K562 (cell line): ENCODE data around the gene IFI16. TPM values are rescaled to one million over a fixed set of nuclear protein-coding genes. Genes with fewer than 3 reads are reported as not detected.

ENCODE experiments used
- ATAC-seq: fragments of 200-7000 bp; cut with Tn5 transposase; 3 replicates; pipeline ENCODE4 v1.9.1; 2020; ENCODE audit warnings: moderate library complexity
- BruUV-seq: library from RNA; stranded (reverse); fragments of 400-500 nt; replicated peaks from 2 replicates; lab custom pipeline; 2021; lab: Mats Ljungman, UMichigan
- CTCF ChIA-PET: fragments of 300-600 bp; formaldehyde crosslinking; extraction: SDS; loops from one replicate; lab custom pipeline; 2021; ENCODE audit warnings: low intra/inter-chr PET ratio; lab: Yijun Ruan, JAX
- POLR2A ChIA-PET: fragments of 300-600, 350-650 bp; sonication (Branson Sonifier 250); formaldehyde crosslinking; extraction: SDS; loops from one replicate; lab custom pipeline; 2021; ENCODE audit warnings: antibody characterized with exemption, inconsistent platforms; lab: Yijun Ruan, JAX
- DNase-seq, 4 experiments: peaks; one replicate each; pipeline versions ENCODE4 v3.0.0 to v3.0.0-alpha.2; 2011 to 2018; ENCODE audit warnings: low spot score in 3 of 4, mixed read lengths in 3 of 4; ENCODE audit errors: extremely low read depth in 1 of 4
- FAIRE-seq: peaks from 2 replicates; lab custom pipeline; 2011; peaks lifted over from hg19 to GRCh38; lab: Jason Lieb, UNC
- H2AFZ ChIP-seq: 2 replicates; pipeline ENCODE4 v1.6.0; 2011; ENCODE audit warnings: low read depth, low read length, control low read depth, inconsistent platforms
- H3K27ac ChIP-seq: fragments of 200-600 bp; 3 replicates; pipeline ENCODE4 v1.8.0; 2011; ENCODE audit warnings: low read depth, mild to moderate bottlenecking, control low read depth, inconsistent platforms, low read length, moderate library complexity, mixed read lengths; ENCODE audit errors: extremely low read depth
- H3K27me3 ChIP-seq, 2 experiments: fragments of 300-600 bp in 1 of 2; 2 replicates in 1 of 2; 3 replicates in 1 of 2; pipeline versions ENCODE4 v1.6.0 to v1.8.0; 2011; ENCODE audit warnings: inconsistent platforms in 2 of 2, low read length in 2 of 2, mild to moderate bottlenecking in 1 of 2, mixed read lengths in 1 of 2, moderate library complexity in 1 of 2; ENCODE audit not compliant: control insufficient read depth in 2 of 2, insufficient read depth in 2 of 2
- H3K36me3 ChIP-seq: fragments of 300-600 bp; 3 replicates; pipeline ENCODE4 v1.8.0; 2011; ENCODE audit warnings: mild to moderate bottlenecking, low read length, inconsistent platforms; ENCODE audit not compliant: control insufficient read depth, insufficient read depth
- H3K4me1 ChIP-seq, 2 experiments: fragments of 200-600 bp in 1 of 2; replicated peaks in 1 of 2; 2 replicates in 1 of 2; 3 replicates in 1 of 2; pipeline versions ENCODE4 v1.5.1 to v1.8.0; 2011; ENCODE audit warnings: inconsistent platforms in 2 of 2, low read length in 2 of 2, mild to moderate bottlenecking in 1 of 2, mixed read lengths in 1 of 2, moderate library complexity in 1 of 2; ENCODE audit not compliant: control insufficient read depth in 2 of 2, insufficient read depth in 2 of 2
- H3K4me2 ChIP-seq: 2 replicates; pipeline ENCODE4 v1.6.1; 2011; ENCODE audit warnings: low read length, control low read depth, inconsistent platforms, mixed read lengths; ENCODE audit not compliant: insufficient read depth
- H3K4me3 ChIP-seq: fragments of 200-600 bp; sonication (generic), shearing (Covaris generic); 2 replicates; pipeline ENCODE4 v1.5.1; 2016; ENCODE audit warnings: control low read depth, inconsistent platforms
- H3K79me2 ChIP-seq: fragments of 200-600 bp; 3 replicates; pipeline ENCODE4 v1.8.0; 2011; ENCODE audit warnings: low read length, inconsistent platforms; ENCODE audit not compliant: control insufficient read depth, insufficient read depth
- H3K9ac ChIP-seq, 2 experiments: 2 replicates each; pipeline versions ENCODE4 v1.6.0 to v1.6.1; 2011; ENCODE audit warnings: low read depth in 2 of 2, low read length in 2 of 2, control low read depth in 1 of 2, inconsistent platforms in 1 of 2, mild to moderate bottlenecking in 1 of 2, mixed read lengths in 1 of 2; ENCODE audit not compliant: insufficient read depth in 1 of 2
- H3K9me1 ChIP-seq: one replicate; pipeline ENCODE4 v1.6.0; 2011; ENCODE audit warnings: inconsistent platforms, mild to moderate bottlenecking, low read length, moderate library complexity; ENCODE audit not compliant: control insufficient read depth, insufficient read depth
- H3K9me3 ChIP-seq: replicated peaks from 2 replicates; pipeline ENCODE4 v1.5.1; 2011; ENCODE audit warnings: low read depth, low read length, inconsistent platforms; ENCODE audit not compliant: control insufficient read depth, insufficient read depth
- H4K20me1 ChIP-seq: replicated peaks from 2 replicates; pipeline ENCODE4 v1.6.1; 2011; ENCODE audit warnings: low read length, inconsistent platforms, mixed read lengths; ENCODE audit not compliant: control insufficient read depth, insufficient read depth
- ELF1 ChIP-seq: fragments of 200-800 bp; sonication (Bioruptor generic); IDR thresholded peaks from 2 replicates; pipeline ENCODE4 v1.6.1; 2016; ENCODE audit warnings: missing genetic modification characterization, missing compliant biosample characterization
- FOXA3 ChIP-seq, 2 experiments: fragments of 450-650 bp in 1 of 2; sonication (generic) in 1 of 2; formaldehyde crosslinking; IDR thresholded peaks in 1 of 2; conservative IDR thresholded peaks in 1 of 2; 2 replicates each; pipeline versions ENCODE4 v1.4.0 to v1.8.0; 2020 to 2022; ENCODE audit warnings: mild to moderate bottlenecking in 2 of 2, missing genetic modification reagents in 1 of 2
- GABPA ChIP-seq: fragments of 200-800 bp; sonication (Bioruptor generic); conservative IDR thresholded peaks from 2 replicates; pipeline ENCODE4 v1.6.1; 2016; ENCODE audit warnings: low read depth, missing genetic modification characterization, missing compliant biosample characterization
- GABPB1 ChIP-seq: sonication (generic); formaldehyde crosslinking; IDR thresholded peaks from 2 replicates; pipeline ENCODE4 v1.8.0; 2022; ENCODE audit warnings: mild to moderate bottlenecking, missing genetic modification reagents
- GTF2F1 ChIP-seq: IDR thresholded peaks from 2 replicates; pipeline ENCODE4 v1.6.1; 2011; ENCODE audit warnings: low read depth, low read length, improper control_type of control experiment
- MCM3 ChIP-seq: fragments of 450-650 bp; IDR thresholded peaks from 2 replicates; pipeline ENCODE4 v1.6.1; 2016
- NFE2 ChIP-seq: IDR thresholded peaks from 2 replicates; pipeline ENCODE4 v1.6.1; 2014; ENCODE audit warnings: antibody characterized with exemption, low read depth
- POLR2H ChIP-seq: IDR thresholded peaks from 2 replicates; pipeline ENCODE4 v1.6.1; 2016; ENCODE audit warnings: missing genetic modification characterization, low read depth, mild to moderate bottlenecking, control low read depth, missing compliant biosample characterization, moderate library complexity
- PTTG1 ChIP-seq: fragments of 450-650 bp; IDR thresholded peaks from 2 replicates; pipeline ENCODE4 v1.6.1; 2016; ENCODE audit warnings: low read depth, mild to moderate bottlenecking, missing genetic modification characterization, missing compliant biosample characterization
- PURB ChIP-seq: sonication (generic); formaldehyde crosslinking; IDR thresholded peaks from 2 replicates; pipeline ENCODE4 v1.9.0; 2021; ENCODE audit warnings: low read depth, mild to moderate bottlenecking, missing genetic modification reagents
- SNIP1 ChIP-seq: fragments of 450-650 bp; IDR thresholded peaks from 2 replicates; pipeline ENCODE4 v1.7.1; 2017; ENCODE audit warnings: low read depth, mild to moderate bottlenecking
- SREBF1 ChIP-seq: fragments of 150-350 bp; IDR thresholded peaks from 2 replicates; pipeline ENCODE4 v1.6.1; 2014; ENCODE audit warnings: antibody characterized with exemption, low read depth, low read length, borderline replicate concordance
- ZBTB9 ChIP-seq: fragments of 450-650 bp; formaldehyde crosslinking; IDR thresholded peaks from 2 replicates; pipeline ENCODE4 v1.4.0; 2020; ENCODE audit warnings: mild to moderate bottlenecking, moderate library complexity
- ZC3H11A ChIP-seq: IDR thresholded peaks from 2 replicates; pipeline ENCODE4 v1.6.1; 2012; ENCODE audit warnings: low read depth, low read length, improper control_type of control experiment
- ZFP30 ChIP-seq: fragments of 250-450 bp; sonication (Bioruptor Pico); IDR thresholded peaks from 2 replicates; pipeline ENCODE4 v1.8.0; 2022; ENCODE audit warnings: moderate library complexity, mild to moderate bottlenecking, inconsistent platforms, borderline replicate concordance
- ZNF23 ChIP-seq: fragments of 250-450 bp; sonication (Bioruptor Pico); IDR thresholded peaks from 2 replicates; pipeline ENCODE4 v1.4.0; 2020; ENCODE audit warnings: mild to moderate bottlenecking
- WGBS: fragments of 100-300 bp; shearing (Covaris generic); methylation state at CpG from one replicate; pipeline ENCODE4 v1.1.6; 2016; ENCODE audit warnings: low coverage, mixed read lengths; ENCODE audit not compliant: insufficient coverage; ENCODE audit errors: missing lambda C conversion rate; 5-methylcytosine and 5-hydroxymethylcytosine counted together
- in situ Hi-C: fragments of 300-500 bp; cut with MboI; formaldehyde crosslinking; loops from 4 replicates; pipeline ENCODE4 v1.15.0; 2018; ENCODE audit warnings: inconsistent platforms, mixed read lengths
- intact Hi-C: fragments of 100-400 bp; cut with micrococcal nuclease; formaldehyde crosslinking; loops from 2 replicates; pipeline ENCODE4 v1.14.2; 2022
- polyA plus RNA-seq, 8 experiments: library from polyadenylated mRNA; depleted of rRNA in 4 of 8; stranded (reverse) in 5 of 8; unstranded in 3 of 8; fragments of >200 nt; fragmentation: Nextera tagmentation in 2 of 8; fragmentation: Illumina TruSeq in 1 of 8; extraction: Ambion mirVana in 2 of 8; extraction: Trizol in 1 of 8; gene quantifications; 2 replicates each; pipeline versions ENCODE4 v1.2.1 to v1.2.3, GENCODE V29; 2011 to 2014; ENCODE audit warnings: inconsistent platforms in 1 of 8, missing spikeins in 1 of 8
- total RNA-seq, 7 experiments: library from RNA; depleted of rRNA in 6 of 7; stranded (reverse); fragments of >200 nt in 6 of 7; fragmentation: Illumina TruSeq in 2 of 7; extraction: Trizol in 2 of 7; gene quantifications; 2 replicates each; pipeline versions ENCODE4 v1.2.1 to v1.2.3, GENCODE V29; 2011 to 2021; ENCODE audit warnings: low replicate concordance in 1 of 7
- TF ChIP-seq, protein P1 (sequence below), 3 experiments: IDR thresholded peaks in 2 of 3; conservative IDR thresholded peaks in 1 of 3; 2 replicates each; pipeline ENCODE4 v1.5.1; 2011 to 2012; ENCODE audit warnings: low read length in 3 of 3, mild to moderate bottlenecking in 3 of 3, control low read depth in 2 of 3, improper control_type of control experiment in 1 of 3, inconsistent platforms in 1 of 3, low read depth in 1 of 3, mixed read lengths in 1 of 3, moderate library complexity in 1 of 3; ENCODE audit not compliant: insufficient read depth in 2 of 3

IFI16 gene
- total and polyA plus RNA-seq, 9 of the 15 experiments (the other 6 are each of a cell fraction or from before 2014, with no cell fraction given), result 0.70 to 2.8 (median 1.6) TPM

DNA sequence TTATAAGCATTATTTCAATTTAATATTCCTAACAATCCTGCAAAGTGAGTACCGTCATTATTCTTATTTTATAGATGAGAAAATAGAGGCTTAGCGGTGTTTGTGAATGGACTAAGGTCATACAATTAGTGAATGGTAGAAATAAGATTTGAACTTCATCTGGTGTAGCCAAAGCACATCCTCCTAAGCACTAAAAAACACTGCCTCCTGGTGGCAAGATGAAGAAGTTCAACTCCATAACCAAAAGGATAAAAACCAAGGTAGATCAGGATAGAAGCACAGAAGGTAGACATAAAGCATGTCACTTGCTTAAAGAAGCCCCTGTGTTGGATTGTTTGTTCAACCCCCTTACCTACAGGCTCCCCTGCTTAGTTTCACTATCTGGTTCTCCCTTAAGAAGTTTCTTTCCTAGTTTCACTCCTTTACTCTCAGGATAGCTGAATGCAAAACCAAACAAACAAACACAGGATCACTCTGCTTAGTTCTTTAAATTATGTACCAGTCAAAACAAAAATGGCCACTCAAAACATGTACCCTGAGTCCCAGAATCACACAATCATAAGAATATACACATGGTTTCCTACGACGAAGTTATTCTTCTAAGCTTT lies 79.6 kb downstream of the IFI16 start (continued):
- TF ChIP-seq MCM3, result no peak
- no peak for TF ChIP-seq ELF1
- TF ChIP-seq, protein P1, sequence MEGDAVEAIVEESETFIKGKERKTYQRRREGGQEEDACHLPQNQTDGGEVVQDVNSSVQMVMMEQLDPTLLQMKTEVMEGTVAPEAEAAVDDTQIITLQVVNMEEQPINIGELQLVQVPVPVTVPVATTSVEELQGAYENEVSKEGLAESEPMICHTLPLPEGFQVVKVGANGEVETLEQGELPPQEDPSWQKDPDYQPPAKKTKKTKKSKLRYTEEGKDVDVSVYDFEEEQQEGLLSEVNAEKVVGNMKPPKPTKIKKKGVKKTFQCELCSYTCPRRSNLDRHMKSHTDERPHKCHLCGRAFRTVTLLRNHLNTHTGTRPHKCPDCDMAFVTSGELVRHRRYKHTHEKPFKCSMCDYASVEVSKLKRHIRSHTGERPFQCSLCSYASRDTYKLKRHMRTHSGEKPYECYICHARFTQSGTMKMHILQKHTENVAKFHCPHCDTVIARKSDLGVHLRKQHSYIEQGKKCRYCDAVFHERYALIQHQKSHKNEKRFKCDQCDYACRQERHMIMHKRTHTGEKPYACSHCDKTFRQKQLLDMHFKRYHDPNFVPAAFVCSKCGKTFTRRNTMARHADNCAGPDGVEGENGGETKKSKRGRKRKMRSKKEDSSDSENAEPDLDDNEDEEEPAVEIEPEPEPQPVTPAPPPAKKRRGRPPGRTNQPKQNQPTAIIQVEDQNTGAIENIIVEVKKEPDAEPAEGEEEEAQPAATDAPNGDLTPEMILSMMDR (IDR thresholded peaks at IDR 0.05 in 2 of 3, conservative IDR thresholded peaks at IDR 0.05 in 1 of 3; ENCODE audit: insufficient read depth in 2 of 3, low read depth in 1 of 3, low read length in 3 of 3), result peak; percentile 51 to 74 (median 70); a peak in 5 of 6 replicates
- TF ChIP-seq GABPB1 (CRISPR knock-in tag), result no peak

- CTCF ChIA-PET, result interaction anchor here (0.6 kb wide), 1 partner anchor 71 kb away, joined by 3 read pairs; no protein-coding TSS in a partner anchor
- 1% methylated on average over 4 of the region's 4 CpGs for WGBS
- Histone ChIP-seq H4K20me1 (no peaks in the 10 kb centered on the region), H3K9me3 (no peaks in the 10 kb centered on the region), H3K9ac (no peak overlapping the region), H3K4me1 (no peaks in the 10 kb centered on the region; a peak in 1 of 5 replicates), H3K27me3 (no peaks in the 10 kb centered on the region), H3K27ac (no peak overlapping the region), H2AFZ (no peak overlapping the region), H3K79me2 (no peaks in the 10 kb centered on the region), H3K9me1 (no peaks in the 10 kb centered on the region), H3K4me2 (no peak overlapping the region), H3K4me3 (no peak overlapping the region), H3K36me3 (no peaks in the 10 kb centered on the region)
- no TSS peak for BruUV-seq
- POLR2A ChIA-PET, result no interaction called here
- intact Hi-C loops, result no loop called here
- DNase-seq (no peak), ATAC-seq (no peak), FAIRE-seq (no peak)
- in situ Hi-C loops, result no loop called here
- TF ChIP-seq NFE2 (no peak), POLR2H (no peak), SNIP1 (no peak), GTF2F1 (no peak), PTTG1 (tag) (no peak), PURB (CRISPR knock-in tag) (no peak), ZFP30 (no peak), ZNF23 (no peak), ZBTB9 (CRISPR knock-in tag) (no peak), ZC3H11A (no peak), FOXA3 (CRISPR knock-in tag; conservative IDR thresholded peaks at IDR 0.05 in 1 of 2, IDR thresholded peaks at IDR 0.05 in 1 of 2) (no peak), GABPA (tag) (no peak), SREBF1 (no peak)
Observed at GRCh38 chr1:159090286-159091179, 80.8 kb downstream of the IFI16 start.
